IPS DF 6.9 (cell line): ENCODE measurements around the gene PPP1R15B.

Experiments used
- DNase-seq: peaks from one replicate; pipeline ENCODE4 v3.0.0-alpha.2; 2013; ENCODE audit warnings: low read depth, low spot score
- H3K27ac ChIP-seq: one replicate; pipeline ENCODE4 v1.5.1; 2013; ENCODE audit warnings: low read length, control low read depth
- H3K27me3 ChIP-seq: 2 replicates; pipeline ENCODE4 v1.6.1; 2013; ENCODE audit warnings: mild to moderate bottlenecking, low read length; ENCODE audit not compliant: control insufficient read depth, insufficient read depth
- H3K36me3 ChIP-seq: 2 replicates; pipeline ENCODE4 v1.6.1; 2013; ENCODE audit warnings: low read length; ENCODE audit not compliant: control insufficient read depth, insufficient read depth
- H3K4me1 ChIP-seq: 2 replicates; pipeline ENCODE4 v1.6.1; 2013; ENCODE audit warnings: low read length; ENCODE audit not compliant: control insufficient read depth, insufficient read depth
- H3K4me3 ChIP-seq: 2 replicates; pipeline ENCODE4 v1.5.1; 2013; ENCODE audit warnings: mild to moderate bottlenecking, low read length
- H3K9me3 ChIP-seq: 2 replicates; pipeline ENCODE4 v1.6.1; 2013; ENCODE audit warnings: low read length, inconsistent platforms; ENCODE audit not compliant: control insufficient read depth, insufficient read depth
- WGBS: extraction: QIAGEN DNeasy Blood & Tissue Kit; methylation state at CpG from one replicate; pipeline ENCODE4 v1.1.7; 2013; ENCODE audit warnings: mixed read lengths, missing lambda C conversion rate; ENCODE audit not compliant: insufficient read length, insufficient coverage; 5-methylcytosine and 5-hydroxymethylcytosine counted together

The PPP1R15B gene

GRCh38 chr1:204380293-204380831, 31.3 kb downstream of the PPP1R15B start:
- Histone ChIP-seq H3K27me3 (peaks cover 16% of the 10 kb centered on the region; the same call in 1 of the 2 replicates), H3K4me1 (peaks cover 2% of the 10 kb centered on the region; the same call in 1 of the 2 replicates), H3K27ac (no peak overlapping the region), H3K4me3 (no peak overlapping the region), H3K36me3 (no peaks in the 10 kb centered on the region), H3K9me3 (no peaks in the 10 kb centered on the region)
- no CpG with 5 or more reads among the region's 8 CpGs for WGBS
- no peak for DNase-seq

DNA sequence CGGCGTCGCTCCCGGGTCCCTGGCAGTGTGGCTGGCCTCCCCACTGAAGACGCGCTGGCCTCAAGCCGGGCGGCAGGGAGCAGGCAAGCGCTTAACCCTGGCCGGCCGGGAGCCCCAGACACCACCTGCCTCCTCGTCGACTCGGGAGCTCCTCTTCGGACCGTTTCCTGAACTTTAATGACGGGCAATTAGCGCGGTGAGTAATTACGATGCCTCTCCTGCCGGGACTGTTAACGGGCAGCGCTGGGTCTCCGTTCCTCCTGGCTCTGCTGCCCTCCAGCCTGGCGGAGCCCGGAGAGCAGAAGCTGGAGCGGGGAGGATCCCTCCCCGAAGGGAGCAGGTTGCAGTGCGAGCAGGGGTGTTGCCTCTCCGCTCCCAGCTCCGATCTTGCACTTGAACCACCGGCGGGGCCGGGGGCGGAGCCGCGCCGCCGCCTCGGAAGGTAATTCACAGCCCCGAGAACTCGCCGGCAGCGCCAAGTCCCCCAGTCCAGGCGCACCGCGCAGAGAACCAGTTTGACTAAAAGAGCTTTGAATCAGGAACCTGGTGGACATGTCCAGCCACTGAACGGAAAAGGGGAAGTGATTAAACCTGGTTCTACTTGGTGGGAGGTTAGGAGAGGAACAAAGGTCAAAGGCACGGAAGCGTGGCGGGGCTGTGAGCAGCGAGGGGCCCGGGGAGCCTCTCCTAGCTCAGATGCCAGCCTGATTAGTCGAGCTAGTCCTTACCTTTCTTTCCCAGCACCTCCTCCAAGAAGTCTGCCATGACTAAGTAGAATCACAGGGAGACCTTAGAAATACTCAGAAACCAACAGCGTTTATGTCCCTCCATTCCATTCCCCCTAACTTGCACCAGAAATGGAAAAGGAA, 33.6 kb downstream of the PPP1R15B start:
- Histone ChIP-seq H3K4me3 (peak overlapping the region; percentile 54; the same call in 1 of the 2 replicates), H3K36me3 (no peaks in the 10 kb centered on the region), H3K9me3 (no peaks in the 10 kb centered on the region)

GRCh38 chr1:204376919-204377799, 34.5 kb downstream of the PPP1R15B start:
- Histone ChIP-seq H3K27me3 (peaks cover 16% of the 10 kb centered on the region; the same call in 1 of the 2 replicates), H3K36me3 (no peaks in the 10 kb centered on the region), H3K4me1 (peaks cover 2% of the 10 kb centered on the region; the same call in 1 of the 2 replicates), H3K4me3 (peak overlapping the region; percentile 54; the same call in 1 of the 2 replicates), H3K27ac (no peak overlapping the region), H3K9me3 (no peaks in the 10 kb centered on the region)
- DNase-seq: no peak
- WGBS: no CpG with 5 or more reads among the region's 28 CpGs

More for the DNA sequence above, 33.6 kb downstream of the PPP1R15B start:
- peaks cover 16% of the 10 kb centered on the region; the same call in 1 of the 2 replicates for H3K27me3 ChIP-seq
- peaks cover 2% of the 10 kb centered on the region; the same call in 1 of the 2 replicates for H3K4me1 ChIP-seq
- no CpG with 5 or more reads among the region's 55 CpGs for WGBS
- no peak for DNase-seq
- no peak overlapping the region for H3K27ac ChIP-seq

- H3K4me1 ChIP-seq: peaks cover 2% of the 10 kb centered on the region; the same call in 1 of the 2 replicates
- no peaks in the 10 kb centered on the region for H3K9me3 ChIP-seq
- H3K27ac ChIP-seq: no peak overlapping the region
- WGBS: no CpG with 5 or more reads among the region's 6 CpGs
- peaks cover 16% of the 10 kb centered on the region; the same call in 1 of the 2 replicates for H3K27me3 ChIP-seq
- no peak for DNase-seq
- H3K4me3 ChIP-seq: no peak overlapping the region
- H3K36me3 ChIP-seq: no peaks in the 10 kb centered on the region
These were observed 35.2 kb downstream of the PPP1R15B start for GRCh38 chr1:204376465-204376864.

- no peak for DNase-seq
- H3K27me3 ChIP-seq: peaks cover 12% of the 10 kb centered on the region; the same call in 1 of the 2 replicates
- no peak overlapping the region for H3K4me3 ChIP-seq
- no peak overlapping the region for H3K27ac ChIP-seq
- H3K4me1 ChIP-seq: peaks cover 2% of the 10 kb centered on the region
- H3K9me3 ChIP-seq: no peaks in the 10 kb centered on the region
- H3K36me3 ChIP-seq: no peaks in the 10 kb centered on the region
- no CpG with 5 or more reads among the region's 4 CpGs for WGBS
These were observed 37.7 kb downstream of the PPP1R15B start for GRCh38 chr1:204373911-204374310.

DNA sequence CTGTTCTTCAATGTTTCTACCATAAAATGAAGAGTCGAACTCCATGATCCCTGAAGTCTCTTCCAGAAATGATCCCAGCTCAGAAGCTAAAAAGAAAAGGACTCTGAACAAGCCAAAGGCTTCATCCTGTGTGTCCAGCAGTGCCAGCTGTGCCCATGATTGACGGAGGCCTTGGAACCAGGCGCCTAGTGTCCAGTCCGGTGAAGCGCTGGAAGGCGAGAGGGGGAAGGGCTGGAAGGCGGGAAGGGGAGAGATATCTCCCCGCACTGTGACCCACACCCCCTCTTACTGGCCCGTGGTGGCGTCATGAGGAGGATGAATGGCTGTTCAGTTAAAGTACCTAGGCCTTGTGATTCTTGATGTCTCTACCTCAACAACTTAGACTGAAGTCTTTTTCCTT, 41.4 kb downstream of the PPP1R15B start:
- DNase-seq: no peak
- Histone ChIP-seq H3K9me3 (no peaks in the 10 kb centered on the region), H3K27me3 (no peaks in the 10 kb centered on the region), H3K4me1 (no peaks in the 10 kb centered on the region; the same call in 1 of the 2 replicates), H3K36me3 (no peaks in the 10 kb centered on the region), H3K27ac (no peak overlapping the region), H3K4me3 (no peak overlapping the region)
- WGBS: no CpG with 5 or more reads among the region's 10 CpGs

GRCh38 chr1:204368996-204369726, 42.5 kb downstream of the PPP1R15B start:
- H3K4me3 ChIP-seq: no peak overlapping the region
- no peak overlapping the region for H3K27ac ChIP-seq
- no peaks in the 10 kb centered on the region; the same call in 1 of the 2 replicates for H3K4me1 ChIP-seq
- DNase-seq: no peak
- no peaks in the 10 kb centered on the region for H3K9me3 ChIP-seq
- H3K27me3 ChIP-seq: no peaks in the 10 kb centered on the region
- H3K36me3 ChIP-seq: no peaks in the 10 kb centered on the region
- no CpG with 5 or more reads among the region's 13 CpGs for WGBS

GRCh38 chr1:204367956-204368355, 43.7 kb downstream of the PPP1R15B start:
- Histone ChIP-seq H3K27me3 (no peaks in the 10 kb centered on the region), H3K9me3 (no peaks in the 10 kb centered on the region), H3K4me1 (no peaks in the 10 kb centered on the region; the same call in 1 of the 2 replicates), H3K4me3 (no peak overlapping the region), H3K27ac (no peak overlapping the region), H3K36me3 (no peaks in the 10 kb centered on the region)
- WGBS: no CpG with 5 or more reads among the region's 10 CpGs
- no peak for DNase-seq

- H3K9me3 ChIP-seq: no peaks in the 10 kb centered on the region
- no peak overlapping the region for H3K4me3 ChIP-seq
- no peaks in the 10 kb centered on the region; the same call in 1 of the 2 replicates for H3K4me1 ChIP-seq
- no peak for DNase-seq
- H3K27me3 ChIP-seq: no peaks in the 10 kb centered on the region
- no peak overlapping the region for H3K27ac ChIP-seq
- no peaks in the 10 kb centered on the region for H3K36me3 ChIP-seq
- WGBS: no CpG with 5 or more reads among the region's 16 CpGs
These were observed 44.3 kb downstream of the PPP1R15B start for GRCh38 chr1:204367193-204367858.
